NCI-H1417 (cell line): ENCODE measurements around the gene CMPK2.

Source experiments
- DNase-seq, 3 experiments: peaks; one replicate each; lab custom pipeline; 2025; lab: John Stamatoyannopoulos, UW

The CMPK2 gene

DNA sequence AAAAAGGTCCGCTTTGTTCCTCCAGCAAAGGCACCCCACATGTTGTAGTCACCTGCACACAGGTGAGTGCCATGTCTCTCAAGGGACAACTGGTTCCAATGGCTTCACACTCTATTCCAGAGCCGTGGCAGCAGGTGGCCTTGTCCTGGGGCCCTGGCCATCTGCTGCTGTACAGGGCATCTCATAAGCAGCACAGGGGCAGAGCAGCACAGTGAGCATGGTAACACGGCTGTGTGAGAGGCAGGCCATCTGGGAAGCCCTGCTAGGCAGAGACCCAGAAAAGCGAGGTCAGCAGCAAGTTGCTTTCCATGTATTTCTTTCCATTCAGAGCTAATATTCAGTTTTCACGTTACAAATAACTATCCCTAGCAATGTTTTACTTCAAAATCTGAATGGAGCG is 54.7 kb downstream of the CMPK2 start:
- DNase-seq: no peak

DNA sequence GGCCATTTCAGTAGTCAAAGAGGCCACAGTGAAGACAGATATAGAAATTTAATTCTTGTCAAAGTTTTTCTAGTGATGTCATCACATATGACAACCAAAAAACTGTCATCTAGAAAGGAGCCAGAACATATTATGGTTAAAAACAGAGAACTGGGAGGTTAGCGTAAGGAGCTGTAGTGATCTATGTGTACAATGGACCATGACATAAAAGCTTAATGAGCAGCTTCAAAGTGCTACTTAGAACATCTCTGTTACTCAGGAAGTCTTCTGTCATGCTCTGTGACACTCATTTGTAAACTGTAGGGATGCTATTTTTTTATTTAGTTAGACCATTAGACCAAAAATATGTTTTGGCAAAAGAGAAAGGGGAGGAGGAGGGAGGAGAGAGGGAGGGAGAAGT is 57.3 kb downstream of the CMPK2 start:
- DNase-seq: no peak

DNA sequence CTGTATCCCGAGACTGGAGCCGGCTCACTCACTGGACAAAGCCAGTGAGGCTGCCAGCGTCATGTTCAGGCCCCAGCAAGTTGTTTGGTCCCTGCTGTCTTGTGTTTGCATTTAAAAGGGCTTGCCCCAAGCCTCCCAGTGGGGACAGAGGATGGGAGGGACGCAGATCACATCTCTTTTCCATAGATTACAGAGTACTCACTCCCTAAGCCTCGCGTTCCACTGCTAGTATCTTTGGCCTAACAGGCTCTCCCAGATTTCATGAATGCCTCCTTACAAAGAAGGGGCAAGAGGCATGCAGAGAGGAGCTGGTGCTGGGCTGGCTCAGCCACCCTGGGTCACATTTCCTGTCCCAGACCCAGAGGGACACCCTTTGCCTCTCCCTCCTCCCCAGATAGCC is 59.1 kb downstream of the CMPK2 start:
- DNase-seq: no peak

DNA sequence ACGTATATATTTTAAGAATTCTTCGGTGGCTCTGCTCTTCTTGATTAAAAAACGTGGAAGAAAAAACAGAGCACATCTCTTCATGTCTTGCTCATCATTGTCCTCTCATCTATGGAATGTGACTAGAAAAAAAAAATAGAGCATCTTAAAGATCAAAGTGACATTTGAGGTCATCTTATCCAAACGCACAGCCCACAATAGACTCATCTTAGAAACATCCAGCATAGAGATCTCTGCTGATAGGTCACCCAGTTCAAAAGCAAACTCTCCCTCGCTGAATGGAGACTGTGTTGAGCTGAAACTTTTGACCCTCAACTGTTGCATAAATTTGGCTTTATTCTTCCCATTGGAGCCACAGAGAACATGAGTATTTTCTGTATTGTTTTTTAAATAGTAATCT is 65.2 kb downstream of the CMPK2 start:
- DNase-seq: no peak
